Measurements from ENCODE around the gene OTUD5.

Gene OTUD5

GRCh38 chrX:48917139-48918001 is 40.0 kb downstream of the OTUD5 start:
- peak; percentile 79 for DNase-seq (ENCODE audit: low spot score)
- peak; percentile 40 for TF ChIP-seq CTCF (IDR thresholded peaks at IDR 0.05; ENCODE audit: extremely low read depth, missing control alignments)

- TF ChIP-seq CTCF (IDR thresholded peaks at IDR 0.05; ENCODE audit: extremely low read depth, missing control alignments): no peak
- DNase-seq (ENCODE audit: low spot score): no peak
Measured at GRCh38 chrX:48914593-48915493, 42.6 kb downstream of the OTUD5 start.

- no peak for DNase-seq (ENCODE audit: low spot score)
Measured at GRCh38 chrX:48913605-48914366, 43.6 kb downstream of the OTUD5 start.

GRCh38 chrX:48911412-48912182 is 45.8 kb downstream of the OTUD5 start, which contains the start of gene SLC35A2:
Gene SLC35A2 (minus strand): TSS chrX:48911646. CDS start chrX:48911636, 10 bp downstream.
- no peak for TF ChIP-seq CTCF (IDR thresholded peaks at IDR 0.05; ENCODE audit: extremely low read depth, missing control alignments)
- peak; percentile 71 for DNase-seq (ENCODE audit: low spot score)

More at GRCh38 chrX:48913605-48914366, 43.6 kb downstream of the OTUD5 start:
- TF ChIP-seq CTCF (IDR thresholded peaks at IDR 0.05; ENCODE audit: extremely low read depth, missing control alignments): no peak

GRCh38 chrX:48910926-48911411 is 46.4 kb downstream of the OTUD5 start:
- DNase-seq (ENCODE audit: low spot score): no peak
- TF ChIP-seq CTCF (IDR thresholded peaks at IDR 0.05; ENCODE audit: extremely low read depth, missing control alignments): no peak

- no peak for TF ChIP-seq CTCF (IDR thresholded peaks at IDR 0.05; ENCODE audit: extremely low read depth, missing control alignments)
- no peak for DNase-seq (ENCODE audit: low spot score)
Measured at GRCh38 chrX:48909703-48910294, 47.6 kb downstream of the OTUD5 start.

All from GM20000 (cell line).